Skeletal muscle satellite cell (primary cell): ENCODE measurements around the gene RCSD1.
"Not testable (repeated sequence)": the region's sequence is repeated elsewhere in the genome, so short reads cannot be mapped to it uniquely, and the experiment has no call there.

Experiments
- H3K27me3 ChIP-seq: 2 replicates; pipeline ENCODE4 v1.7.0; 2013; ENCODE audit warnings: low read length; ENCODE audit not compliant: control insufficient read depth, insufficient read depth
- H3K36me3 ChIP-seq: 2 replicates; pipeline ENCODE4 v1.7.0; 2013; ENCODE audit warnings: mild to moderate bottlenecking, control low read depth, low read length; ENCODE audit not compliant: insufficient read depth
- H3K4me1 ChIP-seq: 2 replicates; pipeline ENCODE4 v1.7.0; 2013; ENCODE audit warnings: low read length; ENCODE audit not compliant: control insufficient read depth, insufficient read depth
- H3K4me2 ChIP-seq: 2 replicates; pipeline ENCODE4 v1.7.0; 2013; ENCODE audit warnings: mild to moderate bottlenecking, low read length
- H3K4me3 ChIP-seq: 2 replicates; pipeline ENCODE4 v1.7.0; 2013; ENCODE audit warnings: low read length
- H3K9ac ChIP-seq: 2 replicates; pipeline ENCODE4 v1.7.0; 2013; ENCODE audit warnings: mild to moderate bottlenecking, low read depth, low read length, moderate library complexity
- H3K9me3 ChIP-seq: replicated peaks from 2 replicates; pipeline ENCODE4 v1.7.0; 2013; ENCODE audit warnings: mild to moderate bottlenecking, control low read depth, low read length

The RCSD1 gene

GRCh38 chr1:167742392-167743057, 112.5 kb downstream of the RCSD1 start:
- not testable (repeated sequence) for H3K36me3 ChIP-seq, H3K9ac ChIP-seq, H3K9me3 ChIP-seq, H3K4me2 ChIP-seq, H3K4me3 ChIP-seq, H3K27me3 ChIP-seq
- H3K4me1 ChIP-seq: peaks cover 12% of the 10 kb centered on the region

DNA sequence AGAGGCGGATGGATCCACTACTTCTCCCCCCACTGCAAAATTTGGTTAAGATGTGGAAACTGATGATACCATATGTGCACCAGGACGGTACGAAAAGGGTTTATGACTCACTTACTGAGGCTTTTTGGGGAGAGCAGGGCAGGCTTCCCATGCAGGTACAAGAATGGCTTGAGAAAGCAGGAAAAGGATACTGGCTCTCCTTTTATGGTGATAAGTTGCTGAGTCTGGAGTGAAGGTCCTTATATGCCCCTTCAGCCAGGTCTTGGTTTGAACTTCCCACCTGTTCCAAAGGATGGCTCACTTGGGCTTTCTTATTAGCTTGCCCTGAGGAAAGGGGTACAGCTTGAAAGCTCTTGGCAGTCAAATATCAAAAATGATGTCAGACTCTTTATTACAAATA, 114.9 kb downstream of the RCSD1 start:
- Histone ChIP-seq H3K9ac (no peak overlapping the region), H3K9me3 (no peaks in the 10 kb centered on the region), H3K27me3 (no peaks in the 10 kb centered on the region), H3K4me1 (peaks cover 23% of the 10 kb centered on the region), H3K4me2 (no peak overlapping the region), H3K4me3 (no peak overlapping the region), H3K36me3 (no peaks in the 10 kb centered on the region)

DNA sequence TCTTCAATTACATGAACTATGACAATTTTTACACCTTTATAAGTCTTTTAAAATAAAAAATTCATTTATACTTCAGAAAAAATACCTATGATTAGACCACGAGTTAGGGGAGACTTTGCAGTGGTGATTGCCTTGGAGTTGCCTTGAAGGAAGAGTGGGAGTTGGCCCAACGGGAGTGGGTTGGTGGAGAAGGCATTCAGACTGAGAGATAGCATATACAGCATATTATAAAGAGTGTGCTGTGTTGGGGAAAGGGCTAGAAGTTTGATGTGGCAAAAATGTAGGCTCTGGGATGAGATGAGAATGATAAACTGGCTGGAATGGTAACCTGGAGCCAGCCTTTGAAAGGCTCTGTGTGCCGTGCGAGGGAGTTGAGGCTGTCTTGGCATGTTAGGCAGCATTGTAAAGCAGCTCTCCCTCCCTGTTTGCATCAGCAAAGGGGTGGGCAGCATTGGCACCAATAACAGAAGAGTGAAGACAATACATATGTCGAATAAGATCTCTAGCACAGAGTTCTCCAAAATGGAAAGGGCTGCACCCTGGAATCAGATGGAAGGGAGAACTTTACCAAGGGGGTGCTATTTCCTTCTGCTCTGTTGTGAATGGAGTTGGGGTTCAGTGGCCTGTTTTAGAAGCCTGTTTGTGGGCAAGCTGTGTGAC, 116.1 kb downstream of the RCSD1 start:
- Histone ChIP-seq H3K9ac (no peak overlapping the region), H3K4me1 (peaks cover 23% of the 10 kb centered on the region), H3K27me3 (no peaks in the 10 kb centered on the region), H3K4me2 (no peak overlapping the region), H3K36me3 (no peaks in the 10 kb centered on the region), H3K9me3 (no peaks in the 10 kb centered on the region), H3K4me3 (no peak overlapping the region)

- H3K27me3 ChIP-seq: no peaks in the 10 kb centered on the region
- no peaks in the 10 kb centered on the region for H3K9me3 ChIP-seq
- H3K4me1 ChIP-seq: peaks cover 29% of the 10 kb centered on the region
- H3K4me2 ChIP-seq: no peak overlapping the region
- H3K9ac ChIP-seq: no peak overlapping the region
- H3K36me3 ChIP-seq: no peaks in the 10 kb centered on the region
- no peak overlapping the region for H3K4me3 ChIP-seq
Observed at GRCh38 chr1:167746988-167747655, 117.1 kb downstream of the RCSD1 start.

- Histone ChIP-seq H3K4me2 (peak overlapping the region; percentile 10), H3K9ac (no peak overlapping the region), H3K36me3 (no peaks in the 10 kb centered on the region), H3K9me3 (no peaks in the 10 kb centered on the region), H3K4me3 (no peak overlapping the region), H3K27me3 (no peaks in the 10 kb centered on the region), H3K4me1 (peaks cover 34% of the 10 kb centered on the region)
Observed at GRCh38 chr1:167747988-167748387, 118.0 kb downstream of the RCSD1 start.

DNA sequence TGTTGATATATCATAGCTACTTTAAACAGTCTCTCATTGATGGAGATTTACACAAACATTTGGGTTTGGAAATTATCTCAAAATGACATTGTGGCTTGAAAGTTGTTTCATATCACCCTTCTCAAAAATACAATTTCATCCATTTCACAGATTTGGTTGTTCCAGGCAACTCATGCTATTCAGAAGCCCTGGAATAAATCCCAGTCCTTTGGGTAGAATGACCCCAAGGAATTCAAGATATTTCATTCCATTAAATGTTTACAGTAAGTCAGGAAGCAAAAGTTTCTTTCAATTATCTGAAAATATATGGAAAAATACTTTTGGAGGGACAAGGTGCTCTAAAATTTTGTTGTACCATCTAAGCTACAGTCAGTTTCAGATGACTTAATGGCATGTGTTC, 118.9 kb downstream of the RCSD1 start:
- Histone ChIP-seq H3K4me2 (peak overlapping the region; percentile 5), H3K36me3 (no peaks in the 10 kb centered on the region), H3K27me3 (no peaks in the 10 kb centered on the region), H3K4me1 (peaks cover 37% of the 10 kb centered on the region), H3K9me3 (no peaks in the 10 kb centered on the region), H3K4me3 (no peak overlapping the region), H3K9ac (no peak overlapping the region)

- Histone ChIP-seq H3K4me3 (no peak overlapping the region), H3K4me2 (no peak overlapping the region), H3K4me1 (peaks cover 37% of the 10 kb centered on the region), H3K9me3 (no peaks in the 10 kb centered on the region), H3K36me3 (no peaks in the 10 kb centered on the region), H3K9ac (no peak overlapping the region), H3K27me3 (no peaks in the 10 kb centered on the region)
Observed at GRCh38 chr1:167749741-167750140, 119.7 kb downstream of the RCSD1 start.

GRCh38 chr1:167750641-167751040, 120.6 kb downstream of the RCSD1 start:
- Histone ChIP-seq H3K9ac (no peak overlapping the region), H3K27me3 (no peaks in the 10 kb centered on the region), H3K9me3 (no peaks in the 10 kb centered on the region), H3K4me1 (peaks cover 37% of the 10 kb centered on the region), H3K36me3 (no peaks in the 10 kb centered on the region), H3K4me3 (no peak overlapping the region), H3K4me2 (no peak overlapping the region)

DNA sequence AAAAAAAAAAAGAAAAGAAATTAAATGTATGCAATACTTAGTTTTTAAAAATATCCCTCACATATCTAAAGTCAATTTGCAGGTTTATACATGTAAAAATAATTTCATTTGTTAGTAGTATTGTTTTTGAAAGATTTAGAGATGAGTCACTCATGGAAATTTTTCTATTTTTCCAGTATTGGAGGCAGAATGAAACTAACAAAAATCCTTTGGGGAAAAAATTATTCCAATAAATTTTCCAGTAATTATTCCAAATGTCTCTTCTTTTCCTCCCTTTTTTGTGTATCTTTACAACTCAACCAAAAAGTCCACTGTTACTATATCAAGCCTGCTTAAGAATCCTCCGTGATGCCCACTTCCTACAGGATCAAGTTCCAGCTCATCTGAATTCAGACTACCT, 121.6 kb downstream of the RCSD1 start:
- Histone ChIP-seq H3K9ac (no peak overlapping the region), H3K36me3 (no peaks in the 10 kb centered on the region), H3K4me3 (no peak overlapping the region), H3K4me2 (peak overlapping the region; percentile 53), H3K4me1 (peaks cover 30% of the 10 kb centered on the region), H3K27me3 (no peaks in the 10 kb centered on the region), H3K9me3 (no peaks in the 10 kb centered on the region)

DNA sequence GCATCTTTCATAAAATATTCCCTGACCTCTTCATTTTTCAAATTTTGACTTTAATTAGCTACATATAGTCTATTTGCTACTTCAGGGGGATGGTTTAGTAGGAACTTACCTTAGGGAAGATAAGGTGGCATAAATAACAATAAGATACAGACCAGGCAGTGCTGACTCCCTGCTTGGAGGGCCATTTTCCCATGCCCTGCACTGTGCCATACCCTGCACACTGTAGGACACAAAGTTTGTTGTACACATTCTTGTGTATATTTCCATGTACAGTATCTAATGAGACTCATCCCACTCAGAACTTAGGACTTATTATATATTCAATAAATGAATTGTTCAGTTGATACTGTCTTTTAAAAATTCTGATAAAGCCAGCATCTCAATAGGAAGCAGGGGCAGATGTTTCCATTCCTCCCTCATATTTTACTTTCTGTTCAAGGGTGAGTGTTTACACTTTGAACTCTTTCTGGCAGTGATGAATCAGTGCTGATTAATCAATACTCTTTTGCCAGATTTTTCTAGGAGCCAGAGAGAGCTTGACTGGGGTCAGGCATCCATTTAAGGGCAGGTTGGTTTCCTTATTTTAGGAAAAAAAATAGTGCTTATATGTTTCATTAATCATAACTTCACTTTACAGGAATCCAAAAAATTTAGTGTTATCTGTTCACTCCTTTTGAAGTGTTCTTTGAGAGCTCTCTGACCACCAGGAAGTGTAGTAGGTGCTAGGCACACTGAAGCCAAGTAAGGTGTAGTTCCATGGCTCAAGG, 122.4 kb downstream of the RCSD1 start:
- H3K9me3 ChIP-seq: no peaks in the 10 kb centered on the region

GRCh38 chr1:167755654-167756053, 125.6 kb downstream of the RCSD1 start:
- Histone ChIP-seq H3K9ac (no peak overlapping the region), H3K4me1 (peaks cover 17% of the 10 kb centered on the region), H3K4me3 (no peak overlapping the region), H3K27me3 (no peaks in the 10 kb centered on the region), H3K9me3 (no peaks in the 10 kb centered on the region), H3K36me3 (no peaks in the 10 kb centered on the region), H3K4me2 (no peak overlapping the region)

More for the DNA sequence above, 122.4 kb downstream of the RCSD1 start:
- Histone ChIP-seq H3K4me2 (peak overlapping the region; percentile 53), H3K4me3 (peak overlapping the region; percentile 29), H3K27me3 (no peaks in the 10 kb centered on the region), H3K9ac (no peak overlapping the region), H3K36me3 (no peaks in the 10 kb centered on the region), H3K4me1 (peaks cover 30% of the 10 kb centered on the region)
